ENCODE data around the gene TMEM183A. TPM values are rescaled to one million over a fixed set of nuclear protein-coding genes. Genes with fewer than 3 reads are reported as not detected.

TMEM183A gene
- total RNA-seq, 3 donors from 2014 or later = 85.9 to 113 (median 94.1) TPM

GRCh38 chr1:203055161-203055799 is 48.1 kb downstream of the TMEM183A start:
- TF ChIP-seq CTCF (IDR thresholded peaks at IDR 0.05) (no peak), POLR2A (IDR thresholded peaks at IDR 0.05) (no peak)
- Histone ChIP-seq H3K9me3 (no peaks in the 10 kb centered on the region), H3K27me3 (no peaks in the 10 kb centered on the region), H3K27ac (no peak overlapping the region), H3K36me3 (no peaks in the 10 kb centered on the region), H3K4me1 (no peaks in the 10 kb centered on the region), H3K4me3 (no peak overlapping the region)
- intact Hi-C loops (cut with DNase I; ENCODE audit: low total_unique reads) = no loop called here
- no peak for DNase-seq (ENCODE audit: low spot score in 2 of 2)

- Histone ChIP-seq H3K9me3 (no peaks in the 10 kb centered on the region), H3K27ac (no peak overlapping the region), H3K36me3 (no peaks in the 10 kb centered on the region), H3K4me1 (no peaks in the 10 kb centered on the region), H3K4me3 (no peak overlapping the region), H3K27me3 (no peaks in the 10 kb centered on the region)
- no peak for TF ChIP-seq POLR2AphosphoS5 (IDR thresholded peaks at IDR 0.05)
- no peak for TF ChIP-seq POLR2A (IDR thresholded peaks at IDR 0.05)
- no peak for TF ChIP-seq CTCF (IDR thresholded peaks at IDR 0.05)
- DNase-seq (ENCODE audit: low spot score in 2 of 2) = no peak
- intact Hi-C loops (cut with DNase I; ENCODE audit: low total_unique reads) = no loop called here
Observed at GRCh38 chr1:203056012-203056411, 48.8 kb downstream of the TMEM183A start.

- no peak for TF ChIP-seq POLR2A (IDR thresholded peaks at IDR 0.05)
- no peak for TF ChIP-seq POLR2AphosphoS5 (IDR thresholded peaks at IDR 0.05)
- TF ChIP-seq CTCF (IDR thresholded peaks at IDR 0.05) = no peak
- Histone ChIP-seq H3K27ac (no peak overlapping the region), H3K27me3 (no peaks in the 10 kb centered on the region), H3K4me3 (no peak overlapping the region), H3K4me1 (no peaks in the 10 kb centered on the region), H3K36me3 (no peaks in the 10 kb centered on the region), H3K9me3 (no peaks in the 10 kb centered on the region)
- no peak for DNase-seq (ENCODE audit: low spot score in 2 of 2)
- intact Hi-C loops (cut with DNase I; ENCODE audit: low total_unique reads) = no loop called here
Observed at GRCh38 chr1:203056516-203056915, 49.3 kb downstream of the TMEM183A start.

- Histone ChIP-seq H3K9me3 (no peaks in the 10 kb centered on the region), H3K4me1 (no peaks in the 10 kb centered on the region), H3K27me3 (no peaks in the 10 kb centered on the region), H3K4me3 (no peak overlapping the region), H3K27ac (no peak overlapping the region), H3K36me3 (no peaks in the 10 kb centered on the region)
- no peak for DNase-seq (ENCODE audit: low spot score in 2 of 2)
- TF ChIP-seq POLR2AphosphoS5 (IDR thresholded peaks at IDR 0.05) (no peak), CTCF (IDR thresholded peaks at IDR 0.05) (no peak), POLR2A (IDR thresholded peaks at IDR 0.05) (no peak)
- intact Hi-C loops (cut with DNase I; ENCODE audit: low total_unique reads) = no loop called here
Observed at GRCh38 chr1:203057911-203058675, 50.9 kb downstream of the TMEM183A start.

- Histone ChIP-seq H3K36me3 (no peaks in the 10 kb centered on the region), H3K27me3 (no peaks in the 10 kb centered on the region), H3K9me3 (no peaks in the 10 kb centered on the region), H3K4me3 (no peak overlapping the region), H3K4me1 (no peaks in the 10 kb centered on the region), H3K27ac (no peak overlapping the region)
- intact Hi-C loops (cut with DNase I; ENCODE audit: low total_unique reads) = no loop called here
- DNase-seq (ENCODE audit: low spot score in 2 of 2) = no peak
- TF ChIP-seq POLR2A (IDR thresholded peaks at IDR 0.05) (no peak), CTCF (IDR thresholded peaks at IDR 0.05) (no peak)
Observed at GRCh38 chr1:203058676-203058935, 51.4 kb downstream of the TMEM183A start.

Measured in breast epithelium (tissue), 4 donors.